H1 (cell line): Measurements from ENCODE around the gene MCF2L2. TPM values are rescaled to one million over a fixed set of nuclear protein-coding genes. Genes with fewer than 3 reads are reported as not detected.

Experiments used
- CTCF ChIA-PET: fragments of 300-600 bp; sonication (Branson Sonifier 250); formaldehyde crosslinking; loops from one replicate; lab custom pipeline; 2021; ENCODE audit not compliant: partially characterized antibody; lab: Charles Lee
- POLR2A ChIA-PET: fragments of 300-600 bp; sonication (Branson Sonifier 250); formaldehyde crosslinking; loops from one replicate; lab custom pipeline; 2021; ENCODE audit warnings: inconsistent platforms; ENCODE audit not compliant: partially characterized antibody; lab: Charles Lee
- DNase-seq, 2 experiments: peaks; one replicate each; pipeline versions ENCODE4 v3.0.0 to v3.0.0-alpha.2; 2010 to 2022; ENCODE audit warnings: low spot score in 2 of 2, low read depth in 1 of 2, mixed read lengths in 1 of 2
- FAIRE-seq: peaks from 2 replicates; lab custom pipeline; 2011; peaks lifted over from hg19 to GRCh38; lab: Jason Lieb, UNC
- H2AFZ ChIP-seq: 2 replicates; pipeline ENCODE4 v1.8.1; 2012; ENCODE audit warnings: low read length, inconsistent platforms
- H2AK5ac ChIP-seq: 2 replicates; pipeline ENCODE4 v1.6.1; 2013; ENCODE audit warnings: low read depth, low read length
- H2BK120ac ChIP-seq: replicated peaks from 2 replicates; pipeline ENCODE3; 2013; ENCODE audit warnings: low read depth, low read length, inconsistent platforms
- H2BK12ac ChIP-seq: 2 replicates; pipeline ENCODE4 v1.6.1; 2013; ENCODE audit warnings: low read depth, low read length
- H2BK15ac ChIP-seq: 2 replicates; pipeline ENCODE4 v1.6.1; 2013; ENCODE audit warnings: low read length
- H2BK20ac ChIP-seq: 2 replicates; pipeline ENCODE4 v1.6.1; 2013; ENCODE audit warnings: low read length
- H2BK5ac ChIP-seq: 2 replicates; pipeline ENCODE4 v1.6.1; 2013; ENCODE audit warnings: low read depth, low read length
- H3K14ac ChIP-seq: 2 replicates; pipeline ENCODE4 v1.6.1; 2013; ENCODE audit warnings: inconsistent platforms; ENCODE audit not compliant: insufficient read length
- H3K18ac ChIP-seq: 2 replicates; pipeline ENCODE4 v1.6.1; 2013; ENCODE audit warnings: low read length; ENCODE audit errors: extremely low read depth
- H3K23ac ChIP-seq: 2 replicates; pipeline ENCODE4 v1.6.1; 2013; ENCODE audit warnings: inconsistent platforms; ENCODE audit not compliant: insufficient read length
- H3K23me2 ChIP-seq: 2 replicates; pipeline ENCODE4 v1.6.1; 2013; ENCODE audit warnings: low read depth, low read length
- H3K27ac ChIP-seq: 2 replicates; pipeline ENCODE4 v1.6.1; 2011; ENCODE audit warnings: low read depth, low read length, inconsistent platforms
- H3K27me3 ChIP-seq, 4 experiments: replicated peaks in 1 of 4; 1 replicate in 1 of 4; 2 replicates in 3 of 4; pipeline versions ENCODE4 v1.6.1 to v1.8.1; 2011 to 2013; ENCODE audit warnings: low read length in 3 of 4, mild to moderate bottlenecking in 3 of 4, inconsistent platforms in 2 of 4, mixed read lengths in 2 of 4, moderate library complexity in 1 of 4; ENCODE audit not compliant: control insufficient read depth in 3 of 4, insufficient read depth in 3 of 4; ENCODE audit errors: extremely low read depth in 1 of 4
- H3K36me3 ChIP-seq, 4 experiments: 2 replicates each; pipeline versions ENCODE4 v1.6.1 to v1.8.1; 2011 to 2013; ENCODE audit warnings: mild to moderate bottlenecking in 4 of 4, low read length in 3 of 4, moderate library complexity in 2 of 4, control low read depth in 1 of 4, inconsistent platforms in 1 of 4; ENCODE audit not compliant: insufficient read depth in 4 of 4, control insufficient read depth in 2 of 4
- H3K4ac ChIP-seq: replicated peaks from 2 replicates; pipeline ENCODE3; 2013; ENCODE audit warnings: low read length, low read depth, mixed read lengths, inconsistent platforms; ENCODE audit not compliant: insufficient read length
- H3K4me1 ChIP-seq, 4 experiments: replicated peaks in 1 of 4; 1 replicate in 1 of 4; 2 replicates in 3 of 4; pipeline versions ENCODE4 v1.6.1 to v1.8.1; 2011 to 2013; ENCODE audit warnings: low read length in 3 of 4, inconsistent platforms in 2 of 4, mixed read lengths in 1 of 4; ENCODE audit not compliant: insufficient read depth in 4 of 4, control insufficient read depth in 3 of 4
- H3K4me2 ChIP-seq, 2 experiments: 2 replicates each; pipeline versions ENCODE4 v1.6.1 to v1.8.1; 2011 to 2013; ENCODE audit warnings: low read depth in 2 of 2, low read length in 2 of 2, control low read depth in 1 of 2, inconsistent platforms in 1 of 2, mild to moderate bottlenecking in 1 of 2; ENCODE audit not compliant: insufficient read depth in 1 of 2
- H3K4me3 ChIP-seq, 4 experiments: fragments of 200-600, 300-600 bp in 1 of 4; sonication (generic), shearing (Covaris generic), sonication (Bioruptor Twin) in 1 of 4; 2 replicates each; pipeline versions ENCODE4 v1.5.1 to v1.8.1; 2011 to 2016; ENCODE audit warnings: low read length in 4 of 4, low read depth in 3 of 4, control low read depth in 2 of 4, inconsistent platforms in 2 of 4, mild to moderate bottlenecking in 2 of 4, mixed read lengths in 1 of 4, moderate library complexity in 1 of 4; ENCODE audit not compliant: insufficient read depth in 2 of 4; ENCODE audit errors: extremely low read depth in 1 of 4
- H3K56ac ChIP-seq: replicated peaks from 2 replicates; pipeline ENCODE3; 2013; ENCODE audit warnings: low read depth, mild to moderate bottlenecking, mixed read lengths, low read length, inconsistent platforms; ENCODE audit not compliant: insufficient read length
- H3K79me1 ChIP-seq: 2 replicates; pipeline ENCODE4 v1.6.1; 2013; ENCODE audit warnings: low read depth, low read length, control low read depth
- H3K79me2 ChIP-seq, 2 experiments: 2 replicates each; pipeline versions ENCODE4 v1.6.1 to v1.8.1; 2012 to 2013; ENCODE audit warnings: low read length in 2 of 2, mild to moderate bottlenecking in 2 of 2, inconsistent platforms in 1 of 2; ENCODE audit not compliant: insufficient read depth in 2 of 2, control insufficient read depth in 1 of 2
- H3K9ac ChIP-seq, 4 experiments: replicated peaks in 1 of 4; 1 replicate in 1 of 4; 2 replicates in 3 of 4; pipeline versions ENCODE4 v1.6.1 to v1.8.1; 2011 to 2013; ENCODE audit warnings: low read depth in 3 of 4, low read length in 3 of 4, control low read depth in 2 of 4, mild to moderate bottlenecking in 2 of 4, moderate library complexity in 2 of 4, inconsistent platforms in 1 of 4; ENCODE audit errors: extremely low read depth in 1 of 4
- H3K9me3 ChIP-seq, 2 experiments: 2 replicates each; pipeline versions ENCODE4 v1.6.1 to v1.8.1; 2012 to 2013; ENCODE audit warnings: mild to moderate bottlenecking in 2 of 2, moderate library complexity in 2 of 2, control low read depth in 1 of 2, inconsistent platforms in 1 of 2, low read depth in 1 of 2, low read length in 1 of 2, mixed read lengths in 1 of 2; ENCODE audit not compliant: insufficient read depth in 2 of 2
- H4K20me1 ChIP-seq, 2 experiments: replicated peaks in 1 of 2; 2 replicates each; pipeline versions ENCODE3 to v1.8.1; 2011 to 2013; ENCODE audit warnings: inconsistent platforms in 2 of 2, low read length in 2 of 2, mild to moderate bottlenecking in 1 of 2; ENCODE audit not compliant: insufficient read depth in 2 of 2, control insufficient read depth in 1 of 2
- H4K5ac ChIP-seq: 2 replicates; pipeline ENCODE4 v1.6.1; 2013; ENCODE audit warnings: low read length, low read depth, mixed read lengths, inconsistent platforms; ENCODE audit not compliant: insufficient read length
- H4K8ac ChIP-seq: 2 replicates; pipeline ENCODE4 v1.8.0; 2013; ENCODE audit warnings: mild to moderate bottlenecking, moderate library complexity, low read length, inconsistent platforms; ENCODE audit not compliant: insufficient read depth; ENCODE audit errors: extremely low read depth
- H4K91ac ChIP-seq: replicated peaks from 2 replicates; pipeline ENCODE3; 2013; ENCODE audit warnings: low read length, mixed read lengths, inconsistent platforms; ENCODE audit not compliant: insufficient read length
- CBX8 ChIP-seq: fragments of 300-800, 300-1000 bp; sonication (generic); IDR thresholded peaks from 2 replicates; pipeline ENCODE4 v1.7.1; 2016; ENCODE audit warnings: low read depth, low read length, borderline replicate concordance
- GTF2F1 ChIP-seq: IDR thresholded peaks from 2 replicates; pipeline ENCODE4 v1.6.1; 2012; ENCODE audit warnings: low read depth, low read length, improper control_type of control experiment, borderline replicate concordance
- SP1 ChIP-seq: IDR thresholded peaks from 2 replicates; pipeline ENCODE4 v1.6.1; 2011; ENCODE audit warnings: low read depth, low read length
- SP2 ChIP-seq: IDR thresholded peaks from 2 replicates; pipeline ENCODE4 v1.6.1; 2012; ENCODE audit warnings: mild to moderate bottlenecking, low read length, inconsistent platforms
- SUZ12 ChIP-seq: fragments of 200-600 bp; sonication (generic); IDR thresholded peaks from 2 replicates; pipeline ENCODE4 v1.6.1; 2012; ENCODE audit warnings: mild to moderate bottlenecking, inconsistent platforms, low read length, moderate library complexity, mixed read lengths
- YY1 ChIP-seq: IDR thresholded peaks from 2 replicates; pipeline ENCODE4 v1.6.1; 2011; ENCODE audit warnings: low read depth, mild to moderate bottlenecking, low read length
- WGBS, 2 experiments: shearing (Covaris generic) in 1 of 2; methylation state at CpG; one replicate each; pipeline versions ENCODE4 v1.1.6 to v1.1.7; 2013 to 2015; ENCODE audit warnings: low lambda C conversion rate in 2 of 2, mixed read lengths in 2 of 2, inconsistent platforms in 1 of 2, low coverage in 1 of 2, missing lambda C conversion rate in 1 of 2; ENCODE audit not compliant: insufficient replicate concordance in 2 of 2, insufficient coverage in 1 of 2, insufficient read length in 1 of 2; ENCODE audit errors: extremely low coverage in 1 of 2, missing lambda C conversion rate in 1 of 2; 5-methylcytosine and 5-hydroxymethylcytosine counted together
- polyA plus RNA-seq, 7 experiments: library from polyadenylated mRNA; depleted of rRNA in 3 of 7; stranded (reverse) in 5 of 7; unstranded in 2 of 7; fragments of >200 nt in 5 of 7; fragments of 200-250 nt in 2 of 7; gene quantifications; 1 replicate in 5 of 7; 2 replicates in 1 of 7; 4 replicates in 1 of 7; pipeline versions ENCODE4 v1.2.1 to v1.2.3, GENCODE V29; 2011 to 2013; ENCODE audit warnings: missing spikeins in 2 of 7, mixed read lengths in 2 of 7
- total RNA-seq: library from RNA; stranded (reverse); fragmentation: NEBNext Ultra II Directional; extraction: Animal tissue kit (Norgen Biotek cat#: 25700); gene quantifications from 2 replicates; pipeline ENCODE4 v1.2.1, GENCODE V29; 2021

MCF2L2 gene
- total and polyA plus RNA-seq, 2 of the 8 experiments (the other 6 are each of a cell fraction or from before 2014, with no cell fraction given), result 4.1 to 13.7 TPM

DNA sequence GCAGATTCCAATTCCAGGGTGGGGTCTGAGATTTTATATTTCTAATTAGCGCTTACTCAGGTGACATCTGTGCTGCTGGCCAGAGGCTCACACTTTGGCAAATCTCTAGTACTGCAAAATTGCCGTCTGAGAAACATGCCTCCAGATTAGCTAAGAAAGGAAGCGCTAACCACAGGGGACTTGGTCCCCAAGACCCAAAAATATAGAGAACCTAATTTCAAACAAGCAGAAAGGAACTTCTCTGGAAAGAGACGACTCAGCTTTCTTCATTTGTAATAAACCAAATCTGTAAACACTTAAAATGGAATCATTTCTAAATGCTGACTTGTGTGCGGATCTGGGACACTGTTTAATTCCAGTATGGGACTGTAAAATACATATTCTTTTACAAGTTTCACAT is 119.7 kb downstream of the MCF2L2 start:
- ChIA-PET CTCF (no interaction called here), POLR2A (no interaction called here)
- Histone ChIP-seq H3K9me3 (no peaks in the 10 kb centered on the region), H3K14ac (no peak overlapping the region), H2BK12ac (no peak overlapping the region), H3K9ac (no peak overlapping the region), H3K27me3 (no peaks in the 10 kb centered on the region), H3K4me2 (no peak overlapping the region), H2BK120ac (no peak overlapping the region), H2BK15ac (no peak overlapping the region), H2AFZ (no peak overlapping the region), H4K91ac (no peak overlapping the region), H4K20me1 (no peaks in the 10 kb centered on the region), H3K18ac (no peak overlapping the region), H3K4ac (no peak overlapping the region), H3K4me1 (peaks cover 0 to 2% (median 0%) of the 10 kb centered on the region in 4 experiments; a peak in 1 of 7 replicates), H3K36me3 (peaks cover 0 to 20% (median 3%) of the 10 kb centered on the region in 4 experiments; a peak in 4 of 8 replicates), H3K79me1 (no peaks in the 10 kb centered on the region; the same call in 1 of the 2 replicates), H4K8ac (no peak overlapping the region), H2BK20ac (no peak overlapping the region), H3K56ac (no peak overlapping the region), H3K79me2 (no peaks in the 10 kb centered on the region), H3K23ac (no peak overlapping the region), H3K27ac (no peak overlapping the region), H3K4me3 (no peak overlapping the region), H2AK5ac (no peak overlapping the region), H4K5ac (no peak overlapping the region), H3K23me2 (no peaks in the 10 kb centered on the region), H2BK5ac (no peak overlapping the region)
- no peak for FAIRE-seq
- WGBS, 2 experiments, result 86% methylated on average over 5 of the region's 5 CpGs; no CpG with 5 or more reads in 1 of the 2 experiments
- DNase-seq, result no peak
- TF ChIP-seq SUZ12 (no peak), GTF2F1 (no peak), SP2 (no peak), SP1 (no peak), YY1 (no peak), CBX8 (no peak)
